Measurements from ENCODE around the gene TRIM4.
"Not testable (repeated sequence)": the region's sequence is repeated elsewhere in the genome, so short reads cannot be mapped to it uniquely, and the experiment has no call there.

TRIM4 gene

DNA sequence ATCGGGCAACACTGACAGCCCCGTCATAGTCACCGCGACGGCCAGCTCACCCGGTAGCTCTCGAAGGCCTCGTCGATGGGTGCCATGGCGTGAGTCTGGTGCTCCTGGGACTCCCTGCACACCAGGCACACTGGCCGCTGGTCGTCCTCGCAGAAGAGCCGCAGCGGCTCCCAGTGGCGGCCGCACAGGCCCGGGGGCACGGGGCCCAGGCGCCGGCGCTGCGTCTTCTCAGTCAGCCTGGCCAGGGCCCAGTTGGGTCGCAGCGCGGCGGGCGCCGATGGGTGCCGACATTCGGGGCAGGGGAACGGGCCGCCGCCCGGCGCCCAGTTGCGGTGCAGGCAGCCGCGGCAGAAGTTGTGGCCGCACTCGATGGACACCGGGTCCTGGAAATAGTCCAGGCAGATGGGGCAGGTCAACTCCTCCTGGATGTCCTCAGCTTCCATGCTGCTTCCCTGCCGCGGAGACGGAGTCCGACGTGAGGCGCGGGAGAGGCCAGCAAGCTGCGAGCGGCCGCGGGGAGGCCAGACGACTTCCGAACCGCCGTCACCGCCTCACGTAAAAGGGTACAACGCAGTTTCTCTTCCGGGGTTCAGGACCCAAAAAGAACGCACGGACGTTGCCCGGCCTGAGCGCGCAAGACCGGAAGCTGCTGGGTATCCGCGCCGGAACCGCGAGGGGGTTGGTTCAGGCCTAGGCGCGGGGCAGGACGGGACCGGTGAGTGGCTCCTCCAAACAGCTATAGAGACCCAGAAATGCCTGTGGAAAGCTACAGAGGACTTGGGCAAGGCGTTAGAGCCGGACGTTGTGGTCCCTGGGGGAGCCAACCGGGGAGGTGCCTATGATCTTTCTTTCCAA, at the start of gene TRIM4:
TSS of gene TRIM4 (minus strand) at position 572 of the 855 bp plus-strand sequence. CDS start at position 443, 129 bp downstream.
- Histone ChIP-seq H3K4me3 (ENCODE audit: low read length in 2 of 2) (peak within 1 kb of the TSS; percentile 92 to 93), H3K9ac (ENCODE audit: low read depth in 1 of 2, low read length in 2 of 2) (peak within 1 kb of the TSS; percentile 85 to 92), H3K36me3 (ENCODE audit: control insufficient read depth in 2 of 2, insufficient read depth in 2 of 2, low read length in 2 of 2) (peaks cover 5 to 22% of the 10 kb centered on the region in 2 donors), H3K27me3 (ENCODE audit: control insufficient read depth in 2 of 2, insufficient read depth in 2 of 2, low read length in 2 of 2) (no peaks in the 10 kb centered on the region), H3K27ac (ENCODE audit: low read depth in 2 of 2, low read length in 2 of 2) (peak within 1 kb of the TSS; percentile 91), H3K4me1 (ENCODE audit: control insufficient read depth in 2 of 2, insufficient read depth in 2 of 2, low read length in 2 of 2) (peaks cover 17 to 23% of the 10 kb centered on the region in 2 donors), H3K9me3 (ENCODE audit: control insufficient read depth in 2 of 2, low read length in 2 of 2) (no peaks in the 10 kb centered on the region)

DNA sequence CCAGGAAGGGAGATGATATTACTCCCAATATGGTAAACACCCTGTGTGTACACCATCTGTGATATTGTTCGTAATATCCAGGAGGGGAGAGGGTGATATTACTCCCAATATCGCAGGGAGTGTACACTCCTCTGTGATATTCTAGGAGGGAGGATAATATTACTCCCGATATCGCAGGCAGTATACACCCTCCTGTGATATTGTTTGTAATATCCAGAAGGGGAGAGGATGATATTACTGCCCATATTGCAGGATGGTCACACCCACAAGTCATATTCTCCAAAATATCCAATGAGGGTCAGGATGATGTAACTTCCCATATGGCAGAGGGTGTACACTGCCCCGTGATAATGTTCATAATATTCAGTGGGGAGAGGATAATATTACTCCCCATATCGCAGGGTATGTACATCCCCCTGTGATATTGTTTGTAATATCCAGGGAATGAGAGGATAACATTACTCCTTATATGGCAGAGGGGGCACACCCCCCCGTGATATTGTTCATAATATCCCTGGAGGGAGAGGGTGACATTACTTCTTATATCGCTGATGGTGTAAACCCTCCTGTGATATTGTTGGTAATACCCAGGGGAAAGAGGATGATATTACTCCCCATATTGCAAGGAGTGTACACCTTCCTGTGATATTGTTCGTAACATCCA, 39.4 kb upstream of the TRIM4 start:
- Histone ChIP-seq H3K27me3 (ENCODE audit: control insufficient read depth in 2 of 2, insufficient read depth in 2 of 2, low read length in 2 of 2) (peaks cover 2 to 3% of the 10 kb centered on the region in 2 donors), H3K9me3 (ENCODE audit: control insufficient read depth in 2 of 2, low read length in 2 of 2) (no peaks in the 10 kb centered on the region), H3K4me1 (ENCODE audit: control insufficient read depth in 2 of 2, insufficient read depth in 2 of 2, low read length in 2 of 2) (no peaks in the 10 kb centered on the region), H3K36me3 (ENCODE audit: control insufficient read depth in 2 of 2, insufficient read depth in 2 of 2, low read length in 2 of 2) (no peaks in the 10 kb centered on the region), H3K9ac (ENCODE audit: low read depth in 1 of 2, low read length in 2 of 2) (no peak overlapping the region), H3K4me3 (ENCODE audit: low read length in 2 of 2) (no peak overlapping the region), H3K27ac (ENCODE audit: low read depth in 2 of 2, low read length in 2 of 2) (no peak overlapping the region)

- H3K4me1 ChIP-seq (ENCODE audit: control insufficient read depth in 2 of 2, insufficient read depth in 2 of 2, low read length in 2 of 2), result no peaks in the 10 kb centered on the region
- H3K36me3 ChIP-seq (ENCODE audit: control insufficient read depth in 2 of 2, insufficient read depth in 2 of 2, low read length in 2 of 2), result no peaks in the 10 kb centered on the region
- H3K9ac ChIP-seq (ENCODE audit: low read depth in 1 of 2, low read length in 2 of 2), result no peak overlapping the region
- peaks cover 0 to 2% of the 10 kb centered on the region in 2 donors for H3K27me3 ChIP-seq (ENCODE audit: control insufficient read depth in 2 of 2, insufficient read depth in 2 of 2, low read length in 2 of 2)
- H3K4me3 ChIP-seq (ENCODE audit: low read length in 2 of 2), result no peak overlapping the region
- no peak overlapping the region for H3K27ac ChIP-seq (ENCODE audit: low read depth in 2 of 2, low read length in 2 of 2)
- no peaks in the 10 kb centered on the region for H3K9me3 ChIP-seq (ENCODE audit: control insufficient read depth in 2 of 2, low read length in 2 of 2)
Observed at GRCh38 chr7:99955247-99955646, 35.9 kb upstream of the TRIM4 start.

GRCh38 chr7:99954643-99955042, 35.3 kb upstream of the TRIM4 start:
- H3K4me3 ChIP-seq (ENCODE audit: low read length in 2 of 2); H3K9ac ChIP-seq (ENCODE audit: low read depth in 1 of 2, low read length in 2 of 2); H3K4me1 ChIP-seq (ENCODE audit: control insufficient read depth in 2 of 2, insufficient read depth in 2 of 2, low read length in 2 of 2); H3K36me3 ChIP-seq (ENCODE audit: control insufficient read depth in 2 of 2, insufficient read depth in 2 of 2, low read length in 2 of 2); H3K9me3 ChIP-seq (ENCODE audit: control insufficient read depth in 2 of 2, low read length in 2 of 2); H3K27me3 ChIP-seq (ENCODE audit: control insufficient read depth in 2 of 2, insufficient read depth in 2 of 2, low read length in 2 of 2); H3K27ac ChIP-seq (ENCODE audit: low read depth in 2 of 2, low read length in 2 of 2): not testable (repeated sequence)

- H3K36me3 ChIP-seq (ENCODE audit: control insufficient read depth in 2 of 2, insufficient read depth in 2 of 2, low read length in 2 of 2), result no peaks in the 10 kb centered on the region
- no peaks in the 10 kb centered on the region for H3K4me1 ChIP-seq (ENCODE audit: control insufficient read depth in 2 of 2, insufficient read depth in 2 of 2, low read length in 2 of 2)
- H3K27ac ChIP-seq (ENCODE audit: low read depth in 2 of 2, low read length in 2 of 2), result no peak overlapping the region
- no peaks in the 10 kb centered on the region for H3K9me3 ChIP-seq (ENCODE audit: control insufficient read depth in 2 of 2, low read length in 2 of 2)
- no peaks in the 10 kb centered on the region for H3K27me3 ChIP-seq (ENCODE audit: control insufficient read depth in 2 of 2, insufficient read depth in 2 of 2, low read length in 2 of 2)
- no peak overlapping the region for H3K4me3 ChIP-seq (ENCODE audit: low read length in 2 of 2)
- H3K9ac ChIP-seq (ENCODE audit: low read depth in 1 of 2, low read length in 2 of 2), result no peak overlapping the region
Observed at GRCh38 chr7:99953649-99954048, 34.3 kb upstream of the TRIM4 start.

- not testable (repeated sequence) for H3K36me3 ChIP-seq (ENCODE audit: control insufficient read depth in 2 of 2, insufficient read depth in 2 of 2, low read length in 2 of 2); H3K27ac ChIP-seq (ENCODE audit: low read depth in 2 of 2, low read length in 2 of 2); H3K4me1 ChIP-seq (ENCODE audit: control insufficient read depth in 2 of 2, insufficient read depth in 2 of 2, low read length in 2 of 2); H3K27me3 ChIP-seq (ENCODE audit: control insufficient read depth in 2 of 2, insufficient read depth in 2 of 2, low read length in 2 of 2); H3K9me3 ChIP-seq (ENCODE audit: control insufficient read depth in 2 of 2, low read length in 2 of 2); H3K4me3 ChIP-seq (ENCODE audit: low read length in 2 of 2); H3K9ac ChIP-seq (ENCODE audit: low read depth in 1 of 2, low read length in 2 of 2)
Observed at GRCh38 chr7:99952649-99953048, 33.3 kb upstream of the TRIM4 start.

DNA sequence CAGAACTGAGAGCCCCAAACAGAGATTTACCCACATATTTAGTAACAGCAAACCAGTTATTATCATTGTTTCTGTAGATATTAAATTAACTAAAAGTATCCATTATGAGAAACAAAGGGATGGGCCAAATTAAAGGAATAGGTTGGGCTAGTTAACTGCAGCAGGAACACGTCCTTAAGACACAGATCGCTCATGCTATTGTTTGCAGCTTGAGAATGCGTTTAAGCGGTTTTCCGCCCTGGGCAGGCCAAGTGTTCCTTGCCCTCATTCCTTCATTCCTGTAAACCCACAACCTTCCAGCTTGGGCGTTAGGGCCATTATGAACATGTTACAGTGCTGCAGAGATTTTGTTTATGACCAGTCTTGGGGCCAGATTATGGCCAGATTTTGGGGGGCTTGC, 31.5 kb upstream of the TRIM4 start:
- not testable (repeated sequence) for H3K4me1 ChIP-seq (ENCODE audit: control insufficient read depth in 2 of 2, insufficient read depth in 2 of 2, low read length in 2 of 2); H3K9me3 ChIP-seq (ENCODE audit: control insufficient read depth in 2 of 2, low read length in 2 of 2); H3K27me3 ChIP-seq (ENCODE audit: control insufficient read depth in 2 of 2, insufficient read depth in 2 of 2, low read length in 2 of 2); H3K36me3 ChIP-seq (ENCODE audit: control insufficient read depth in 2 of 2, insufficient read depth in 2 of 2, low read length in 2 of 2); H3K9ac ChIP-seq (ENCODE audit: low read depth in 1 of 2, low read length in 2 of 2); H3K27ac ChIP-seq (ENCODE audit: low read depth in 2 of 2, low read length in 2 of 2); H3K4me3 ChIP-seq (ENCODE audit: low read length in 2 of 2)

- no peaks in the 10 kb centered on the region for H3K36me3 ChIP-seq (ENCODE audit: control insufficient read depth in 2 of 2, insufficient read depth in 2 of 2, low read length in 2 of 2)
- H3K9ac ChIP-seq (ENCODE audit: low read depth in 1 of 2, low read length in 2 of 2), result no peak overlapping the region
- H3K4me3 ChIP-seq (ENCODE audit: low read length in 2 of 2), result no peak overlapping the region
- H3K27ac ChIP-seq (ENCODE audit: low read depth in 2 of 2, low read length in 2 of 2), result no peak overlapping the region
- H3K27me3 ChIP-seq (ENCODE audit: control insufficient read depth in 2 of 2, insufficient read depth in 2 of 2, low read length in 2 of 2), result peaks cover 0 to 2% of the 10 kb centered on the region in 2 donors
- H3K9me3 ChIP-seq (ENCODE audit: control insufficient read depth in 2 of 2, low read length in 2 of 2), result no peaks in the 10 kb centered on the region
- H3K4me1 ChIP-seq (ENCODE audit: control insufficient read depth in 2 of 2, insufficient read depth in 2 of 2, low read length in 2 of 2), result no peaks in the 10 kb centered on the region
Observed at GRCh38 chr7:99949645-99950228, 30.4 kb upstream of the TRIM4 start.

GRCh38 chr7:99947608-99948007, 28.3 kb upstream of the TRIM4 start:
- Histone ChIP-seq H3K36me3 (ENCODE audit: control insufficient read depth in 2 of 2, insufficient read depth in 2 of 2, low read length in 2 of 2) (no peaks in the 10 kb centered on the region), H3K27me3 (ENCODE audit: control insufficient read depth in 2 of 2, insufficient read depth in 2 of 2, low read length in 2 of 2) (peaks cover 0 to 4% of the 10 kb centered on the region in 2 donors), H3K9ac (ENCODE audit: low read depth in 1 of 2, low read length in 2 of 2) (no peak overlapping the region), H3K9me3 (ENCODE audit: control insufficient read depth in 2 of 2, low read length in 2 of 2) (no peaks in the 10 kb centered on the region), H3K4me1 (ENCODE audit: control insufficient read depth in 2 of 2, insufficient read depth in 2 of 2, low read length in 2 of 2) (peaks cover 0 to 2% of the 10 kb centered on the region in 2 donors), H3K4me3 (ENCODE audit: low read length in 2 of 2) (no peak overlapping the region), H3K27ac (ENCODE audit: low read depth in 2 of 2, low read length in 2 of 2) (no peak overlapping the region)

- H3K9ac ChIP-seq (ENCODE audit: low read depth in 1 of 2, low read length in 2 of 2), result no peak overlapping the region
- peaks cover 0 to 4% of the 10 kb centered on the region in 2 donors for H3K27me3 ChIP-seq (ENCODE audit: control insufficient read depth in 2 of 2, insufficient read depth in 2 of 2, low read length in 2 of 2)
- H3K27ac ChIP-seq (ENCODE audit: low read depth in 2 of 2, low read length in 2 of 2), result no peak overlapping the region
- no peaks in the 10 kb centered on the region for H3K36me3 ChIP-seq (ENCODE audit: control insufficient read depth in 2 of 2, insufficient read depth in 2 of 2, low read length in 2 of 2)
- peaks cover 0 to 2% of the 10 kb centered on the region in 2 donors for H3K4me1 ChIP-seq (ENCODE audit: control insufficient read depth in 2 of 2, insufficient read depth in 2 of 2, low read length in 2 of 2)
- H3K9me3 ChIP-seq (ENCODE audit: control insufficient read depth in 2 of 2, low read length in 2 of 2), result no peaks in the 10 kb centered on the region
- no peak overlapping the region for H3K4me3 ChIP-seq (ENCODE audit: low read length in 2 of 2)
Observed at GRCh38 chr7:99944497-99945070, 25.3 kb upstream of the TRIM4 start.
